A549 (cell line): ENCODE data around the gene PRRX1.

ENCODE experiments used
- CTCF ChIP-seq: fragments of >200 bp; sonication (Bioruptor Twin); formaldehyde crosslinking; IDR thresholded peaks from 3 replicates; pipeline ENCODE4 v1.5.1; 2016
- MAFK ChIP-seq: fragments of 450-650 bp; IDR thresholded peaks from 2 replicates; pipeline ENCODE4 v1.6.1; 2014; ENCODE audit not compliant: partially characterized antibody

GRCh38 chr1:170624146-170624545 is 39.8 kb upstream of the PRRX1 start:
- TF ChIP-seq MAFK, result no peak
- TF ChIP-seq CTCF, result no peak
